Hepatocyte (in vitro differentiated cells): ENCODE measurements around the gene TRAPPC2. TPM values are rescaled to one million over a fixed set of nuclear protein-coding genes. Genes with fewer than 3 reads are reported as not detected.

ENCODE experiments used
- DNase-seq: peaks from one replicate; pipeline ENCODE4 v3.0.0-alpha.2; 2016; ENCODE audit warnings: low spot score
- H2AFZ ChIP-seq: fragments of 200-600 bp; sonication (generic); 2 replicates; pipeline ENCODE4 v1.6.0; 2016; ENCODE audit warnings: antibody characterized with exemption, mild to moderate bottlenecking
- H3K27ac ChIP-seq: fragments of 200-600 bp; sonication (generic); 2 replicates; pipeline ENCODE4 v1.5.1; 2016; ENCODE audit warnings: mild to moderate bottlenecking
- H3K27me3 ChIP-seq: fragments of 200-600 bp; sonication (generic); 2 replicates; pipeline ENCODE4 v1.6.1; 2016
- H3K36me3 ChIP-seq: fragments of 200-600 bp; sonication (generic); replicated peaks from 2 replicates; pipeline ENCODE4 v1.5.1; 2016; ENCODE audit warnings: low read depth; ENCODE audit not compliant: insufficient read depth
- H3K4me1 ChIP-seq: fragments of 200-600 bp; sonication (generic); 2 replicates; pipeline ENCODE4 v1.5.1; 2016; ENCODE audit warnings: mild to moderate bottlenecking, moderate library complexity; ENCODE audit not compliant: insufficient read depth
- H3K4me2 ChIP-seq: fragments of 200-600 bp; sonication (generic); 2 replicates; pipeline ENCODE4 v1.6.0; 2016
- H3K4me3 ChIP-seq: fragments of 200-600 bp; sonication (generic); 2 replicates; pipeline ENCODE4 v1.5.1; 2016; ENCODE audit warnings: mild to moderate bottlenecking
- H3K79me2 ChIP-seq: fragments of 200-600 bp; sonication (generic); 2 replicates; pipeline ENCODE4 v1.6.0; 2017; ENCODE audit warnings: mild to moderate bottlenecking
- H3K9me2 ChIP-seq: fragments of 200-600 bp; sonication (generic); replicated peaks from 2 replicates; pipeline ENCODE4 v1.6.0; 2017; ENCODE audit warnings: mild to moderate bottlenecking; ENCODE audit not compliant: insufficient read depth
- H3K9me3 ChIP-seq: fragments of 200-600 bp; sonication (generic); 2 replicates; pipeline ENCODE4 v1.5.1; 2016; ENCODE audit warnings: low read depth, mild to moderate bottlenecking
- H4K20me1 ChIP-seq: fragments of 200-600 bp; sonication (generic); 2 replicates; pipeline ENCODE4 v1.6.0; 2016; ENCODE audit warnings: mild to moderate bottlenecking; ENCODE audit not compliant: insufficient read depth, poor library complexity, severe bottlenecking
- EZH2 ChIP-seq: fragments of 200-600 bp; sonication (generic); IDR thresholded peaks from 2 replicates; pipeline ENCODE4 v1.6.1; 2016; ENCODE audit warnings: antibody characterized with exemption, mild to moderate bottlenecking, borderline replicate concordance
- EZH2phosphoT487 ChIP-seq: fragments of 200-600 bp; sonication (generic); IDR thresholded peaks from one replicate; pipeline ENCODE4 v1.6.1; 2018; ENCODE audit warnings: antibody characterized with exemption, mild to moderate bottlenecking, low read depth, moderate library complexity; ENCODE audit not compliant: unreplicated experiment, severe bottlenecking
- WGBS: methylation state at CpG from one replicate; pipeline ENCODE4 v1.1.6; 2016; ENCODE audit warnings: low lambda C conversion rate; ENCODE audit errors: missing lambda C conversion rate; 5-methylcytosine and 5-hydroxymethylcytosine counted together
- polyA plus RNA-seq: library from polyadenylated mRNA; unstranded; fragments of >200 nt; fragmentation: Nextera tagmentation; extraction: Ambion mirVana; gene quantifications from 2 replicates; pipeline ENCODE4 v1.2.1, GENCODE V29; 2016
- total RNA-seq: library from RNA; depleted of rRNA; stranded (reverse); fragments of >200 nt; gene quantifications from 2 replicates; pipeline ENCODE4 v1.2.3, GENCODE V29; 2014
- TF ChIP-seq, protein P1 (sequence below): fragments of 200-600 bp; sonication (generic); IDR thresholded peaks from 2 replicates; pipeline ENCODE4 v1.5.1; 2016; ENCODE audit warnings: antibody characterized with exemption, mild to moderate bottlenecking; ENCODE audit not compliant: poor library complexity

Gene TRAPPC2
- total and polyA plus RNA-seq, 2 experiments from 2014 or later: 15.8 to 24.8 TPM

DNA sequence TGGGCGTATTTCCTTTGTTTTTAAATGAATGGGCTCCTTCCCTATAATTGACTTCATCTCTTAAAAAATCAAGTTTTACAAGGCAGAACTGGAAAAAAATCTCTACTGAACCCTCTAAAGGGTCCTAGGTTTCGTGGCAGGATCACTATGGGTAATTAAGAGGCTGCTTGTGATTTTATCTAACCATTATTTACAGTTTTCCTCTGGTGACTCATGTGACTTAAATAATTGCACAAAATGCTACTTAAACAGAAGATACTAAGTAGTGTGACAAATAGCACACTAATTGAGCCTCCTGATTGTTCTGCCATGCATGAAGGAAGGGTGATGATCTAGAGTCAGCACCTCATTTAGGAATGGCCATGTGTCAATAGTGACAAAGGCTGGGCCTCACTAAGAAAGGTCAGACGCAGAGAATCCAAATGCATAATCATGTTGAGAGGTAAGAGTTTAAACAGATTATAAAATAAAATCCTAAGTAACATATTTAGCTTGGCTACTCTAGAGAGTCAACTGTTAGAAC lies 35.7 kb upstream of the TRAPPC2 start:
- no peak for TF ChIP-seq EZH2phosphoT487
- TF ChIP-seq, protein P1, sequence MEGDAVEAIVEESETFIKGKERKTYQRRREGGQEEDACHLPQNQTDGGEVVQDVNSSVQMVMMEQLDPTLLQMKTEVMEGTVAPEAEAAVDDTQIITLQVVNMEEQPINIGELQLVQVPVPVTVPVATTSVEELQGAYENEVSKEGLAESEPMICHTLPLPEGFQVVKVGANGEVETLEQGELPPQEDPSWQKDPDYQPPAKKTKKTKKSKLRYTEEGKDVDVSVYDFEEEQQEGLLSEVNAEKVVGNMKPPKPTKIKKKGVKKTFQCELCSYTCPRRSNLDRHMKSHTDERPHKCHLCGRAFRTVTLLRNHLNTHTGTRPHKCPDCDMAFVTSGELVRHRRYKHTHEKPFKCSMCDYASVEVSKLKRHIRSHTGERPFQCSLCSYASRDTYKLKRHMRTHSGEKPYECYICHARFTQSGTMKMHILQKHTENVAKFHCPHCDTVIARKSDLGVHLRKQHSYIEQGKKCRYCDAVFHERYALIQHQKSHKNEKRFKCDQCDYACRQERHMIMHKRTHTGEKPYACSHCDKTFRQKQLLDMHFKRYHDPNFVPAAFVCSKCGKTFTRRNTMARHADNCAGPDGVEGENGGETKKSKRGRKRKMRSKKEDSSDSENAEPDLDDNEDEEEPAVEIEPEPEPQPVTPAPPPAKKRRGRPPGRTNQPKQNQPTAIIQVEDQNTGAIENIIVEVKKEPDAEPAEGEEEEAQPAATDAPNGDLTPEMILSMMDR: no peak
- no peak for TF ChIP-seq EZH2
- no peaks in the 10 kb centered on the region for H3K4me1 ChIP-seq
- no peak overlapping the region for H2AFZ ChIP-seq
- no peaks in the 10 kb centered on the region for H3K27me3 ChIP-seq
- no peaks in the 10 kb centered on the region for H3K79me2 ChIP-seq
- H3K27ac ChIP-seq: no peak overlapping the region
- H3K4me2 ChIP-seq: no peak overlapping the region
- DNase-seq: no peak
- no peaks in the 10 kb centered on the region for H3K36me3 ChIP-seq
- no peaks in the 10 kb centered on the region for H4K20me1 ChIP-seq
- no peak overlapping the region for H3K4me3 ChIP-seq
- no peaks in the 10 kb centered on the region for H3K9me2 ChIP-seq
- no peaks in the 10 kb centered on the region for H3K9me3 ChIP-seq
- 66% methylated on average over 3 of the region's 3 CpGs for WGBS

DNA sequence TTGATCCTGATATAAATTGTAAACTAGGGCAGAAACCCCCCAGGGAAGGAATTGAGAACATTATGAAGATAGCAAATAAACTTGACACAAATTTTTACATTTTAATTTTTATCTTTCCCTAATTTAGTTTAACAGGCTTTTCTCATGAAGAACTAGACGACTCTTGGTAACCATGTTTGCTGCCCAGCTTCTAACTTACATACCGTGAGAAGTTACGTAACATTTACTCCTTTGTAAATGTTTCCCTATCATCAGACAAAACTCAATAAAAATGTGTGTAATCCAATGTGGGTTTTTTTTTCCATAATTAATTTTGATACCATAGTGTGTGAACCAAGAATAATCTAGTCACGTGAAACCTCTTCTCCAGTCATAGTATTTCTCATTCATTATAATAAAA lies 34.5 kb upstream of the TRAPPC2 start:
- H3K9me3 ChIP-seq: no peaks in the 10 kb centered on the region
- TF ChIP-seq EZH2phosphoT487 (no peak), EZH2 (no peak)
- TF ChIP-seq, protein P1: no peak
- no peaks in the 10 kb centered on the region for H3K79me2 ChIP-seq
- 89% methylated on average over 4 of the region's 4 CpGs for WGBS
- H3K36me3 ChIP-seq: no peaks in the 10 kb centered on the region
- H3K4me2 ChIP-seq: no peak overlapping the region
- H2AFZ ChIP-seq: no peak overlapping the region
- no peaks in the 10 kb centered on the region for H4K20me1 ChIP-seq
- H3K27ac ChIP-seq: no peak overlapping the region
- no peaks in the 10 kb centered on the region for H3K9me2 ChIP-seq
- no peak for DNase-seq
- no peak overlapping the region for H3K4me3 ChIP-seq
- H3K27me3 ChIP-seq: no peaks in the 10 kb centered on the region
- H3K4me1 ChIP-seq: no peaks in the 10 kb centered on the region

DNA sequence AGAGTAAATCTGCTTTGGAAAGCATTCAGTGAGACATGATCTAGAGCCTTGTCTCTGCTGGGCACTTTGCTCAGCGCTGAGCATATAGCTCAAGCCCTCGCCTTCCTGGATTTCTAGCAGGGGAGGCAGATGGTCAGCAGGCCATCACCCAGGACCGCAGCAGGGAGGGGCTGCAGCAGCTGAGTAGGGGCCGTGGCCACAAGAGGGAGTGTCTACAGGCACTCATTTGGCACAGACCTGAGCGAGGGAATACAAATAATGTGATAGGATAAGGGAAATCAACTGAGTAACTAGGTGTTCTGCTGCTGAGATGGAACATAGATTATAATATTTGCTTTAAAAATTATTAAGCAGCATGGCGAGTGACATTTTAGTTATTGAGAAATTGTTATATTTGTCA lies 30.3 kb upstream of the TRAPPC2 start:
- TF ChIP-seq, protein P1: peak; percentile 22
- TF ChIP-seq EZH2: no peak
- TF ChIP-seq EZH2phosphoT487: no peak
- no peak overlapping the region for H3K4me2 ChIP-seq
- WGBS: 48% methylated on average over 6 of the region's 6 CpGs
- no peaks in the 10 kb centered on the region for H3K79me2 ChIP-seq
- no peak overlapping the region for H3K4me3 ChIP-seq
- no peaks in the 10 kb centered on the region for H3K4me1 ChIP-seq
- no peaks in the 10 kb centered on the region for H3K27me3 ChIP-seq
- DNase-seq: peak; percentile 10
- no peak overlapping the region for H2AFZ ChIP-seq
- H3K9me3 ChIP-seq: no peaks in the 10 kb centered on the region
- H3K36me3 ChIP-seq: peaks cover 4% of the 10 kb centered on the region
- H4K20me1 ChIP-seq: no peaks in the 10 kb centered on the region
- H3K9me2 ChIP-seq: no peaks in the 10 kb centered on the region
- no peak overlapping the region for H3K27ac ChIP-seq

DNA sequence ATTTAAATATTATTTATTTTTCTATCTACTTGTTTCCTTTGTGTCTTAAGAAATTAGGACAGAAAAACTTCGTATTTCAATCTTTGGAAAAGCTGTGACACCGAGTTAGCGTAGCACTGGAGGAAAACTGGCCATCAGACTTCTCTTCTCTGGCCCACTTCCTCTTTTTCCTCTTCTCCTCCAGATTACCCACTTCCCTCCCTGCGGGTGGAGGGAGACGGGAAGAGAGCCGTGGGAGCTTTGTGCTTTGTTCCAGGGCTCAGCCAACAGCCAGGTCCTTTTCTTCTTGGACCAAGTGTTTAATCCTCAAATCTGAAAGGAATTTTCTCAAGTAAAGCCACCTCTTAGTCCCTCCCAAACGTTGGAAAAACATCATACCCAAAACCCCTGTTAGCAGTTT lies 29.9 kb upstream of the TRAPPC2 start:
- Histone ChIP-seq H3K4me1 (no peaks in the 10 kb centered on the region), H4K20me1 (no peaks in the 10 kb centered on the region), H3K4me3 (no peak overlapping the region), H3K27me3 (no peaks in the 10 kb centered on the region), H3K27ac (no peak overlapping the region), H3K9me3 (no peaks in the 10 kb centered on the region), H3K36me3 (peaks cover 4% of the 10 kb centered on the region), H2AFZ (no peak overlapping the region), H3K4me2 (no peak overlapping the region), H3K9me2 (no peaks in the 10 kb centered on the region), H3K79me2 (no peaks in the 10 kb centered on the region)
- 70% methylated on average over 7 of the region's 7 CpGs for WGBS
- DNase-seq: no peak
- TF ChIP-seq EZH2phosphoT487 (no peak), EZH2 (no peak)
- TF ChIP-seq, protein P1: no peak
